ENCODE results near the gene AUTS2. TPM values are rescaled to one million over a fixed set of nuclear protein-coding genes. Genes with fewer than 3 reads are reported as not detected.

Gene AUTS2
- total and polyA plus RNA-seq, 2 experiments from 2014 or later = 32.0 to 91.0 TPM

GRCh38 chr7:70736715-70737460, 1138.6 kb downstream of the AUTS2 start:
- TF ChIP-seq STAT1 (IDR thresholded peaks at IDR 0.05; ENCODE audit: unreplicated experiment) = no peak
- no peak for TF ChIP-seq ZNF462 (CRISPR knock-in tag; IDR thresholded peaks at IDR 0.05)
- TF ChIP-seq JUNB (IDR thresholded peaks at IDR 0.05; ENCODE audit: unreplicated experiment) = no peak
- TF ChIP-seq CREB1 (CRISPR knock-in tag; IDR thresholded peaks at IDR 0.05; ENCODE audit: low read depth) = no peak
- no peak for TF ChIP-seq EZH2 (IDR thresholded peaks at IDR 0.05; ENCODE audit: low read depth, unreplicated experiment)
- no peak for TF ChIP-seq ETS1 (IDR thresholded peaks at IDR 0.05)
- TF ChIP-seq EZH2phosphoT487 (IDR thresholded peaks at IDR 0.05; ENCODE audit: unreplicated experiment) = no peak
- no peak for TF ChIP-seq REST (IDR thresholded peaks at IDR 0.05; ENCODE audit: unreplicated experiment)
- TF ChIP-seq CTCF (conservative IDR thresholded peaks at IDR 0.05; ENCODE audit: low read depth in 2 of 2) = no peak
- TF ChIP-seq ZNF114 (CRISPR knock-in tag; IDR thresholded peaks at IDR 0.05) = no peak
- TF ChIP-seq ZNF331 (CRISPR knock-in tag; IDR thresholded peaks at IDR 0.05; ENCODE audit: low read depth) = no peak
- TF ChIP-seq NANOG (IDR thresholded peaks at IDR 0.05; ENCODE audit: borderline replicate concordance) = no peak
- TF ChIP-seq POLR2AphosphoS5 (IDR thresholded peaks at IDR 0.05; ENCODE audit: low read depth) = no peak
- Histone ChIP-seq H3K36me3 (ENCODE audit: insufficient read depth) (no peaks in the 10 kb centered on the region), H4K20me1 (replicated peaks; ENCODE audit: insufficient read depth) (peaks cover 28% of the 10 kb centered on the region), H3K79me2 (replicated peaks; ENCODE audit: insufficient read depth) (peaks cover 100% of the 10 kb centered on the region), H3K9me2 (ENCODE audit: insufficient read depth) (no peaks in the 10 kb centered on the region), H3K4me3 (no peak overlapping the region), H3F3A (replicated peaks; ENCODE audit: low read depth) (no peaks in the 10 kb centered on the region), H2AFZ (no peak overlapping the region), H3K4me2 (peak overlapping the region; percentile 46), H3K27me3 (ENCODE audit: insufficient read depth) (no peaks in the 10 kb centered on the region), H3K27ac (ENCODE audit: low read depth) (peak overlapping the region; percentile 47), H3K4me1 (ENCODE audit: insufficient read depth) (peaks cover 69% of the 10 kb centered on the region)
- ATAC-seq = peak; percentile 21
- Mint-ChIP-seq H3K36me3 (ENCODE audit: low read depth) (no peaks in the 10 kb centered on the region), H3K27ac (peak overlapping the region; percentile 45), H3K27me3 (ENCODE audit: insufficient read depth, low read depth, poor library complexity) (peaks cover 10% of the 10 kb centered on the region), H3K4me1 (peaks cover 70% of the 10 kb centered on the region), H3K4me3 (0 out of 3 replicates have a peak overlapping the region, but pooled peaks have one; percentile 11), H3K9me3 (no peaks in the 10 kb centered on the region)
- peak; percentile 39 for DNase-seq (ENCODE audit: low spot score)

Measured in GM23338 (cell line).